Activated B cell treated with CpG ODN at 0.5 μM for 24 hours (primary cell): ENCODE measurements around the gene ACKR2. TPM values are rescaled to one million over a fixed set of nuclear protein-coding genes. Genes with fewer than 3 reads are reported as not detected.
A peak's percentile ranks its signal among the peaks of the same experiment; 100 is the strongest.

Source experiments
- ATAC-seq: fragments of 200-7000 bp; cut with Tn5 transposase; one replicate; pipeline ENCODE4 v1.10.0; 2021; ENCODE audit warnings: low read depth, mild to moderate bottlenecking, moderate library complexity
- CTCF ChIA-PET: fragments of 350-600 bp; sonication (Branson Sonifier 250); formaldehyde crosslinking; loops from one replicate; lab custom pipeline; 2021; ENCODE audit warnings: antibody characterized with exemption; lab: Charles Lee
- POLR2A ChIA-PET: fragments of 350-600 bp; sonication (Branson Sonifier 250); formaldehyde crosslinking; loops from one replicate; lab custom pipeline; 2021; ENCODE audit warnings: antibody characterized with exemption; lab: Charles Lee
- DNase-seq: peaks from one replicate; pipeline ENCODE4 v3.0.0; 2022
- H3K27ac Mint-ChIP-seq: one replicate; pipeline ENCODE4 v1.8.0; 2020; ENCODE audit warnings: mixed read lengths
- H3K27me3 Mint-ChIP-seq: one replicate; pipeline ENCODE4 v1.8.0; 2021; ENCODE audit warnings: mixed read lengths
- H3K36me3 Mint-ChIP-seq: one replicate; pipeline ENCODE4 v1.8.0; 2021; ENCODE audit warnings: low read depth, mixed read lengths
- H3K4me1 Mint-ChIP-seq: one replicate; pipeline ENCODE4 v1.8.0; 2021; ENCODE audit warnings: mixed read lengths
- H3K4me3 Mint-ChIP-seq: one replicate; pipeline ENCODE4 v1.8.0; 2020; ENCODE audit warnings: mild to moderate bottlenecking, mixed read lengths
- H3K9me3 Mint-ChIP-seq: one replicate; pipeline ENCODE4 v1.8.0; 2020; ENCODE audit warnings: mixed read lengths
- intact Hi-C: fragments of 100-400 bp; cut with micrococcal nuclease; formaldehyde crosslinking; loops from one replicate; pipeline ENCODE4 v1.15.1; 2024
- total RNA-seq: library from RNA; stranded (reverse); gene quantifications from 2 replicates; pipeline ENCODE4 v1.2.3, GENCODE V29; 2022
- TF ChIP-seq, protein P1 (sequence below): fragments of 200-600 bp; IDR thresholded peaks from one replicate; pipeline ENCODE4 v1.8.0; 2022; ENCODE audit warnings: antibody characterized with exemption, mild to moderate bottlenecking

The ACKR2 gene
- total RNA-seq, 1 donor from 2014 or later: 0.22 TPM

DNA sequence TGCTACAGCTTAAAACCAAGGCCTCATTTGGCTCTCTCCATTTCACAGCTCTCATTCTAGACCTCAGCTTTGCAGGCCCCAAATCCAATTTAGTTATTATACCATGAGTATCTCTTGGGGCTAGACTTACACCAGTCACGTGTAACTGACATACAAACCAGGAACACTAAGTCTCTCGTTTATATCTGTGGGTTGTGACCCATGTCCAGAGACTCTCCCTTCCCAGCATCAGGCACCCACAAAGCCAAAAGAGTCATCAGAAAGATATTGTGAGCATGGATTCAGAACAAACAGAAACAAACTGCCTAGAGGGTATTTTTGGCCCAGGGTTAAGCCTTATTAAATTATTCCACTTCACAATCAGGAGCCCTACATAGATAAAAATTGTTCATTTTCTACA lies 30.6 kb upstream of the ACKR2 start:
- Mint-ChIP-seq H3K9me3 (no peaks in the 10 kb centered on the region), H3K27ac (no peak overlapping the region), H3K4me1 (peaks cover 3% of the 10 kb centered on the region), H3K4me3 (no peak overlapping the region), H3K36me3 (peaks cover 8% of the 10 kb centered on the region), H3K27me3 (no peaks in the 10 kb centered on the region)
- ChIA-PET POLR2A (interaction anchor here (1.0 kb wide), 1 partner anchor 102 kb away, joined by 8 read pairs; no protein-coding TSS in a partner anchor), CTCF (interaction anchor here (0.5 to 3.0 kb wide), 4 partner anchors 10 to 103 kb away, joined by 3 to 31 read pairs (median 9); no protein-coding TSS in a partner anchor)
- TF ChIP-seq, protein P1, sequence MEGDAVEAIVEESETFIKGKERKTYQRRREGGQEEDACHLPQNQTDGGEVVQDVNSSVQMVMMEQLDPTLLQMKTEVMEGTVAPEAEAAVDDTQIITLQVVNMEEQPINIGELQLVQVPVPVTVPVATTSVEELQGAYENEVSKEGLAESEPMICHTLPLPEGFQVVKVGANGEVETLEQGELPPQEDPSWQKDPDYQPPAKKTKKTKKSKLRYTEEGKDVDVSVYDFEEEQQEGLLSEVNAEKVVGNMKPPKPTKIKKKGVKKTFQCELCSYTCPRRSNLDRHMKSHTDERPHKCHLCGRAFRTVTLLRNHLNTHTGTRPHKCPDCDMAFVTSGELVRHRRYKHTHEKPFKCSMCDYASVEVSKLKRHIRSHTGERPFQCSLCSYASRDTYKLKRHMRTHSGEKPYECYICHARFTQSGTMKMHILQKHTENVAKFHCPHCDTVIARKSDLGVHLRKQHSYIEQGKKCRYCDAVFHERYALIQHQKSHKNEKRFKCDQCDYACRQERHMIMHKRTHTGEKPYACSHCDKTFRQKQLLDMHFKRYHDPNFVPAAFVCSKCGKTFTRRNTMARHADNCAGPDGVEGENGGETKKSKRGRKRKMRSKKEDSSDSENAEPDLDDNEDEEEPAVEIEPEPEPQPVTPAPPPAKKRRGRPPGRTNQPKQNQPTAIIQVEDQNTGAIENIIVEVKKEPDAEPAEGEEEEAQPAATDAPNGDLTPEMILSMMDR: no peak
- intact Hi-C loops: loop anchor here (10.0 kb wide), 1 partner anchor 916 kb away; the partner anchor contains the start of gene ABHD5
- no peak for ATAC-seq
- DNase-seq: no peak

DNA sequence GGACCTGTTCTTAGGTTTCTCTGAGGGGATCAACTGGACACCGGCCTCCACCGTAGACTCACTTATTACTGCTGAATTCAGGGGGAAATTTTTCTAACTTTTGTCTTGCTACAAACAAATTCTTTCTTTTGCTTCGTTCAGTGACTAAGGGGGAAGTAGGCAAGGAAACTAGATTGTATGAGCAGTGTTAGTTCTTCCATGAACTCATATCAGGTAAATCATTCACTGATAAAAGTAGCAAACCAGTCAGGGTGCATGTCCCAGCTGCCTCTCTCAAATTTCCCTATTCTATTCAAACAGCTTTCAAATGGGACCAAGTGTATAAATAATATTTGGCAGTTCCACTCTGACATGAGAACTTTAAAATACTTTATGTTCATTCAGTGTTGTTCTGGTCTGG lies 28.8 kb upstream of the ACKR2 start:
- TF ChIP-seq, protein P1: no peak
- ChIA-PET CTCF (interaction anchor here (1.3 to 3.0 kb wide), 9 partner anchors 20 to 102 kb away, joined by 4 to 31 read pairs (median 6); no protein-coding TSS in a partner anchor), POLR2A (no interaction called here)
- H3K9me3 Mint-ChIP-seq: no peaks in the 10 kb centered on the region
- H3K4me1 Mint-ChIP-seq: peaks cover 2% of the 10 kb centered on the region
- DNase-seq (no peak), ATAC-seq (no peak)
- no peak overlapping the region for H3K27ac Mint-ChIP-seq
- peaks cover 16% of the 10 kb centered on the region for H3K36me3 Mint-ChIP-seq
- H3K27me3 Mint-ChIP-seq: no peaks in the 10 kb centered on the region
- intact Hi-C loops: loop anchor here (2.0 kb wide), 1 partner anchor 24 kb away; the partner anchor contains the start of gene HIGD1A
- H3K4me3 Mint-ChIP-seq: no peak overlapping the region

DNA sequence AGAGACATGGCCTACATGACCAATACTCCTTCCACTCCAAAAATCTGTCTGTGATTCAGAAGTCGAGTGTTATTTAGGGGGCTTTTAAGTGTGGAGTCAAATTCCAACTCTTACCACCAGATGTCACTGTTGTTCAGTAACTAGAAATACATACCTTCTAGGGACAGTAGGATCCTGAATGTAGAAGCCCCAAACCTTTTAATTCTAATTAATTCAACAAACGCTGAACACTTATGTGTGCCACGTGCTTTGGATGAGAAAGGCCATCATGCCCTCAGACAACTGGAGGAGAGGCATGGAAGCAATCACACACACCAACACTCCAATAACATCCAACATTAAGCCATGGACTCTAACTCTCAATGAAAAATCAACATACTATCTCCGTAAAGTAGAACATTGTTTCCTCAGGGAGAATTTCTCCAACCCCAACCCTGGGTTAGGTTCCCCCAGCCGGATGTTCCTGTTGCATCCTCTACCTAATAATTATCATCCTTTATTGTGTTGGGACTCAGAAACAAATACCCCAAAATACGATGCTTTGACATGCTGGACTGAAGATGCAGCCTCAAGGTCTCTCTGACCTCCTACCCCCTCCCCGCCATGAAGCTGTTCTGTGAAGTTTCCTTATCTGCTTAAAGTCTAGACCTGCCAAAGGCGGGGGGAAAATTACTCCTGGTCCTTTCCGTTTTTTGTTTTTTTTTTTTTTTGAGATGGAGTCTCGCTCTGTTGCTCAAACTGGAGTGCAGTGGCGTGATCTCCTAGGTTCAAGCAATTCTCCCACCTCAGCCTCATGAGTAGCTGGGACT lies 28.1 kb upstream of the ACKR2 start:
- DNase-seq: no peak
- Mint-ChIP-seq H3K36me3 (peaks cover 22% of the 10 kb centered on the region), H3K4me3 (no peak overlapping the region), H3K4me1 (peaks cover 2% of the 10 kb centered on the region), H3K27ac (no peak overlapping the region), H3K27me3 (no peaks in the 10 kb centered on the region), H3K9me3 (no peaks in the 10 kb centered on the region)
- TF ChIP-seq, protein P1: peak; percentile 63
- CTCF ChIA-PET: interaction anchor here (1.6 to 3.0 kb wide), 5 partner anchors 19 to 101 kb away, joined by 4 to 31 read pairs (median 14); no protein-coding TSS in a partner anchor
- POLR2A ChIA-PET: no interaction called here
- intact Hi-C loops: loop anchor here (1.0 to 2.0 kb wide), 5 partner anchors 24 to 597 kb away; partner anchors contain the start of gene HIGD1A
- peak; percentile 79 for ATAC-seq

DNA sequence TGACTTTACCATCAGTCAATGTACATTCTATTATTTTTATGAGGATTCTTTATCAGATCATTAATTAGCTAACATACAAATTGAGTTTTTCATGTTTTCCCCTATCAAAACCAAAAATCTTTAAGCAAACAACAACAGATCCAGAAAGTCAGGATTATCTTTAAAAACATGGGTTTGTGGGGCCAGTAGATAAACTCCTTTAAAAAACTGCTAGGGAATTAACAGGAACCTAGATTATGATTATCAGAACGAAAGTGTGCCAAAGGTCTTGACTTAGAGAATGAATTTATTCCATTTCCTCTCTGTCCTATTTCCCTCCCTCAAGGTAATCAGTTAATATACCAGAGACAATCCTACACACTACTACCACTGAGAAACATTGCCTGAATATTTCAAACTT lies 23.0 kb upstream of the ACKR2 start:
- ATAC-seq (no peak), DNase-seq (no peak)
- no peak overlapping the region for H3K27ac Mint-ChIP-seq
- H3K4me3 Mint-ChIP-seq: no peak overlapping the region
- no peaks in the 10 kb centered on the region for H3K9me3 Mint-ChIP-seq
- no peaks in the 10 kb centered on the region for H3K27me3 Mint-ChIP-seq
- TF ChIP-seq, protein P1: no peak
- intact Hi-C loops: no loop called here
- ChIA-PET CTCF (no interaction called here), POLR2A (no interaction called here)
- H3K36me3 Mint-ChIP-seq: peaks cover 46% of the 10 kb centered on the region
- H3K4me1 Mint-ChIP-seq: no peaks in the 10 kb centered on the region

DNA sequence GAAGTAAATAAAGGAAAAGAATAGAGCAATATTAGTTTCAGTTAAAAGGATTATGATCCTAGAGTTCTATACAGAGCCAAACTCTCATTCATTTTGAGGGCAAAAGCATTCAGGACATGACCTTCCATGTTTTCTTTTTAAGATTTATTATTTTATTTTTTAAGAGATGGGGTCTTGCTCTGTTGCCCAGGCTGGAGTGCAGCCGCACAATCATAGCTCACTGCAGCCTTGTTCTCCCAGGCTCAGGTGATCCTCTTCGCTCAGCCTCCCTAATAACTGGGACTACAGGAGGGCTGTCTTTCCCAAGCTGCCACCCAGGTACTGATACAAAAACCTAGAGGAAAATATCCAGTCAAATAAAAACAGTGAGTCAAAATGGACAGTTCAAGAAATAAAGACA lies 22.6 kb upstream of the ACKR2 start:
- intact Hi-C loops: no loop called here
- ChIA-PET POLR2A (no interaction called here), CTCF (no interaction called here)
- H3K27me3 Mint-ChIP-seq: no peaks in the 10 kb centered on the region
- H3K9me3 Mint-ChIP-seq: no peaks in the 10 kb centered on the region
- ATAC-seq (no peak), DNase-seq (no peak)
- no peaks in the 10 kb centered on the region for H3K4me1 Mint-ChIP-seq
- TF ChIP-seq, protein P1: no peak
- H3K27ac Mint-ChIP-seq: no peak overlapping the region
- no peak overlapping the region for H3K4me3 Mint-ChIP-seq
- peaks cover 49% of the 10 kb centered on the region for H3K36me3 Mint-ChIP-seq
